GM19035 (cell line): ENCODE data around the gene SRRM3.
"Not testable (repeated sequence)": the region's sequence is repeated elsewhere in the genome, so short reads cannot be mapped to it uniquely, and the experiment has no call there.

ENCODE experiments used
- ATAC-seq: cut with Tn5 transposase; IDR thresholded peaks from one replicate; pipeline ENCODE4 v1.9.1; 2021; ENCODE audit not compliant: unreplicated experiment

Gene SRRM3

DNA sequence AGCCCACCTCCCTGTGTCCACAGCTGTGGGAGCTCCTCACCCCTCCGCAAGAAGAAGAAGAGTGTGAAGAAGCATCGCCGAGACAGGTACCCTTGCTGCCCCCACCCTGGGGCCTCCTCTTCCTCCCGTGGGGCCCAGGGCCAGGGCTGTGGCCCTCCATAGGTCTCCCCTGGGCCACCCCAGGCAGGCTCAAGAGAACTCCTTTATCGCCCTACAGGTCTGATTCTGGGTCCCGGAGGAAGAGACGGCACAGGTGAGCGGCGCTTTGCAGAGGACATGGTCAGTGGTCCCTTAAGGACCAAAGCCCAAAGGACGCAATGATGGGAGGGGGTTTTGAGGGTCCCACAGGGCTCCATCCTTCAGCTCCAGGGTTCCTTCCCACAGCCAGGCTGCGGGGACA is 59.6 kb downstream of the SRRM3 start:
- ATAC-seq = no peak

DNA sequence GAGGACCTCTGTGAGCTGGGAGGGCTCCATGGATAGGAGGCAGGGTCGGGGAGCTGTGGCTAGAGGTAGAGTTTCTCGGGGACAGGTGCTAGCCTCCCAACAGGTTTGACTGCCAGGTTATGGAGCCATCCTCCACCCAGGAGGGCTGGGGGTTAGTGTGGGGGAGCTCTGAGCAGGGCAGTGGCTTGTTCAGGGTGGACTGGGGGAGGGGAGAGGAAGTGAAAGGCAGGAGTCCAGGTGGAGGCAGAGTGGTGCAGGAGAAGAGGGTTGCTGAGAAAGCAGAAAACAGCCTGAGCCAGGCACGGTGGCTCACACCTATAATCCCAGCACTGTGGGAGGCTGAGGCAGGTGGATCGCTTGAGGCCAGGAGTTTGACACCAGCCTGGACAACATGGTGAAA is 60.2 kb downstream of the SRRM3 start:
- no peak for ATAC-seq

DNA sequence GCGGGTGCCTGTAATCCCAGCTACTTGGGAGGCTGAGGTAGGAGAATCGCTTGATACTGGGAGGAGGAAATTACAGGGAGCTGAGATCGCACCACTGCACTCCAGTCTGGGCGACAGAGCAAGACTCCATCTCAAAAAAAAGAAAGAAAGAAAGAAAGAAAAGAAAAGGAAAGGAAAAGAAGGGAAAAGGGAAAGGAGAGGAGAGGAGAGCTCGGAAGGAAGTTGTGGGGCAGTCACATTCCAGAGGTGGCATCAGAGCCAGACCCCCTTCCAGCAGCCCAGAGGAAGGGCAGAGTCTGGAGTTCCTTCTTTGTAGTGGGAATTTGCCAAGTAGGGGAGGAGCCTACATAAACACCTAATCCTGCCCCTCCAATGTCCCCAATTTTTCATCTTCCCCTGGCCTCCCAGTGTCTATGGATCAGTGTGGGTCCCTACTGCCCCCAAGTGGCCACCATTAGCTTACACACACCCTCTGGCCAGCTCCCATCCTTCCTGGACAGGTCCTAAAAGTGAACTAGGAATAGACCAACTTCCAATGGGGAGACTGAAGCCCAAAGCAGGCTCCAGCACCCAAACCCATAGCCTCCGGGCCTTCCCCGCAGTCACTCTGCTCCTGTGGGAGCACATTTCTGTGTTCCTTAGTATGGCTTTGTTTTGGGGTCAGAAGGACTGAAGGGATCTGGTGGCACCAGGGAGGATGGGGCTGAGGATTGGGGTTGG is 61.1 kb downstream of the SRRM3 start:
- no peak for ATAC-seq

DNA sequence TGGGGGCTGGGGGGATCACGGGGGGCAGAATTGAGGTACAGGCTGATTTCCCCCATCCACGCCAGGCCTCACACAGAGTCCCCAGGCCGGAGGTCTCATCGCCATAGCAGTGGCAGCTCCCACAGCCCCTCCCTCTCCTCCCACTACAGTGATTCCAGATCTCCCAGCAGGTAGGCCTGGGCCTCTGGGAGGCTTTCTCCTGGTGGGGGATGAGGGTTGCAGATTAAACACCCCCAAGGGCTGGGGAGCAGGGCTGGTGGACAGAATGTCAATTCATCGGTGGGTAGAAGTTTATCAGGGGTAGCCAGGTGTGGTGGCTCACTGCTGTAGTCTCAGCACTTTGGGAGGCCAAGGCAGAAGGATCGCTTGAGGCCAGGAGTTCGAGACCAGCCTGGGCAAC is 63.6 kb downstream of the SRRM3 start:
- no peak for ATAC-seq

DNA sequence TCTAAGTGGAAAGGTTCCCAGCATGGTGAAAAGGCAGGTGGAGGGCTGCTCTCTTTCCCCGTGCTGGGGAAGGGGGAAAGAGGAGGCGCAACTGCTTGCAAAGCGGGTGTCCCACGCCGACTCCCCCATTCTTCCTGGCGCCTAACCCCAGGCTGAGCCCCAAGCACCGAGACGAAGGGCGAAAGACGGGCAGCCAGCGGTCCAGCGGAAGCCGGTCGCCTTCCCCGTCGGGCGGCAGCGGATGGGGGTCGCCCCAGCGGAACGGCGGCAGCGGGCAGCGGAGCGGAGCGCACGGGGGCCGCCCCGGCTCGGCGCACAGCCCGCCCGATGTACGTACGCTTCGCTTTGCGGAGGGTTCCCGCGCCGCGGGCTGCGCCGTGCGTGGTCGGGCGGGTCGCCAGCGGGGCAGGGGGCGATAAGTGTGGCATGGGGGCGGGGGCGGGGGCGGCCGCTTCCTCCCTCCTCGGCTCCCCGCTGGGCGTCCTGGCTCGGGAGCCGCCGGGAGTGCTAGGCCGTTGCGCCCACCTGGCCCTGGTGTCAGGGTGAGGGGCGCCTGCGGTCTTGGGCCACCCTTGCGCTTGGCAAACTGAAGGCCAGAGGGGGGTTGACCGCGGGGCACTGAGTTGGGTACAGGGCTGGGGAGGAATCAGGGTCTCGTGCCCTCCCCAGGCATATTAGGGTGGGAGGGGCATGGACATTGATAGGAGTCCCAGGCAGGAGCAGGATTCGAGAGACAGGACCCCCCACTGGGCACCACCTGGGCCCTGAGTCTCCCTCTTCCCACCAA is 65.6 kb downstream of the SRRM3 start:
- ATAC-seq = no peak

DNA sequence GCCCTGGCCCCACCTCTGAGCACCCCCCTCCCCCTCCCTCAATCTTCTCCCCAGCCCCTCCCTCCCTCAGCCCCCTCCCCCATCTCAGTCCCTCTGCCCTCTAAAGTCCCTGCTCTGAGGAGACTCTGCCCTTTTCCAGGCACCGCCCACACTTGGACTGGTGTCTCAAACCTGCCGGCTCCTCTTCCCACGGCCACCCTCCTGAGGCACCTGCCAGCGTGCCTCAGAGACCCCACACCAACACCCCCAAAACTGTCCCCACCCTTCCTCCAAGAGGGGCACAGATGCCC is 66.1 kb downstream of the SRRM3 start:
- ATAC-seq = no peak

DNA sequence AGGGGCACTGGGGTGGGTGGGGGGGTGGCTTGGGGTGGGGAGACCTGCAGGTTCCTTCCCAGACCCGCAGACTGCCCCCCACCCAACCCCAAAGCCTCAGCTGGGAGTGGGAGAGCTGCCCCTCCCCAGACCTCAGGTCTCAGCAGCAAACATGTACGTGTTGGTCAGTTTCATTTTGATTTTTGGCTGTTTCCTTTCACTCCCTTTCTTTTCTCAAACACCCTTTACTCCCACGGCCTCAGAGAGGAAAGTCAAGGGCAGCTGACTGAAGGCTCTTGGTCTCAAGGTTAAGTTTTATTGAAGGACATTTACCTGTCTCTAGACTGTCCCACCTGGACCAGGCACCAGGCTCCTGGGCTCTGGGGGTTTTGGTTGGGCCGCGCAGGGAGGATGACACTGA is 66.7 kb downstream of the SRRM3 start:
- no peak for ATAC-seq

DNA sequence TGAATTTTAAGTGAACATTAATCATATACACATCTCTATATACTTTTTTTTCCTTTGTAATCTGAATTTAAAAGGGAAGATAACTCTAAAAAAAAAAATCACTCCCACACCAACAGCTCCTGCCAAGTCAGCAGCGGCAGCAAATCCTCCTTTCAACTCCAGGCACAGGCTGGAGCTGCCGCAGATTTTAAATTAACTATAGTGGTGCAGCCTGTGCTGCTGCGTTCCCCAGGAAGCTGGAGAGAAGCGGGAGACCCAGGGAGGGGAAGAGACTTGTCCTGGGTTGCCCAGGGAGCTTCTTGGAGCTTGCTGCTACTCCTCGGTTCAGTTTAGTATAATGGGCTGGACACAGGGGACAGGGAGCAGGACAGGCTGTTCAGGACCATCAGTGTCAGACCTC is 68.2 kb downstream of the SRRM3 start:
- no peak for ATAC-seq

DNA sequence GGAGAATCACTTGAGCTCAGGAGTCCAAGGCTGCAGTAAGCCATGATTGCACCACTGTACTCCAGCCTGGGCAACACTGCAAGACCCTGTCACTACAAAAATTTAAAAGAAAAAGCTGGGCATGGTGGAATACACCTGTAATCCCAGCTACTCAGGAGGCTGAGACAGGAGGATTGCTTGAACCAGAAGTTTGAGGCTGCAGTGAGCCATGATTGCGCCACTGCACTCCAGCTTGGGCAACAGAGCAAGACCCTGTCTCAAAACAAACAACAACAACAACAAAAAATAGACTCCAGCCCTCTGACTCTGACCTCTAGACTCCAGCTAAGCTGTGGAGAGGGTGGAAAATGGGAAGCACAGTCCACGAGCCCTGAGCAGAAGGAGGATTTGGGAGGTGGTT is 69.7 kb downstream of the SRRM3 start:
- ATAC-seq = not testable (repeated sequence)

DNA sequence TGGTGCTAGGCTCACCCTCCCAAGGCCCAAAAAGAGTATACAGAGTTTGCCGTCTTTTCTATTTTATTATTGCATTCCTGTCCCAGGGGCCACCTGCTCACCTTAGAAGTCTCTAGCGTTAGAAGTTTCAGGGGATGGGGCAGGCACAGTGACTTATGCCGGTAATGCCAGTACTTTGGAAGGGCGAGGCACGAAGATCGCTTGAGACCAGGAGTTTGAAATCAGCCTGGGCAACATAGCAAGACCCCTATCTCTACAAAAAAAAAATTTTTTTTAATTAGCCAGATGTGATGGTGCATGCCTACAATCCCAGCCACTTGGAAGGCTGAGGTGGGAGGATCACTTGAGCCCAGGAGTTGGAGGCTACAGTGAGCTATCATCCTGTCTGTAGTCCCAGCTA is 70.4 kb downstream of the SRRM3 start:
- no peak for ATAC-seq

DNA sequence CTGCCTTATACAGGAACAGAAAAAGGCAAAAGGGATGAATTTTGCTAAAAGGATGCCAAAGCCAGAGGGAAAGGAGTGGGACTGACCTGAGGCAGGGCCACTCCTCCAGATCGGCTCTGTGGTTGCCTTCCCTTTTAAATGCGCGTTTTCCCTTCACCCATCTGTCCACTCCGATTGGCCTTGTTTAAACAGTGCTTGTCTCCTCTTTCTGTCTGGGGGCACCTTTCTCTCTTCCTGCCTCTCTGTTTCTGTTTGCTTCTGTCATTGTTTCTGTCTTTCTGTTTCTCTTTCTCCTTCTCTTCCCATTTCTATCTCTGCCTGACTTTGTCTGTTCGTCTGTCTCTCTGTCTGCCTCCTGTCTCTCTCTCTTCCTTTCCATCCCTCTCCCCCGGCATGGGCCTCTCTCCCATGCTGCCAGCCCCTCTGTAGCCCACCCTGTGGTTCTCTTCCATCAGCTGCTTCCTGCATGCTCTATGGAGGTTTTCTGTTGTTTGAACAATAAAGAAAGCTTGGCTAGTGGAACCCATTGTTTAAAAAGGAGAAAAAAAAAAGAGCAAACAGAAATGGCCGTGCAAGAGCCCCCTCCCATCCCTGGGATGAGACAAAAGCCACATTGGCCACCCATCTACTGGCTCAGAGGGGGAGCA is 71.3 kb downstream of the SRRM3 start:
- no peak for ATAC-seq

DNA sequence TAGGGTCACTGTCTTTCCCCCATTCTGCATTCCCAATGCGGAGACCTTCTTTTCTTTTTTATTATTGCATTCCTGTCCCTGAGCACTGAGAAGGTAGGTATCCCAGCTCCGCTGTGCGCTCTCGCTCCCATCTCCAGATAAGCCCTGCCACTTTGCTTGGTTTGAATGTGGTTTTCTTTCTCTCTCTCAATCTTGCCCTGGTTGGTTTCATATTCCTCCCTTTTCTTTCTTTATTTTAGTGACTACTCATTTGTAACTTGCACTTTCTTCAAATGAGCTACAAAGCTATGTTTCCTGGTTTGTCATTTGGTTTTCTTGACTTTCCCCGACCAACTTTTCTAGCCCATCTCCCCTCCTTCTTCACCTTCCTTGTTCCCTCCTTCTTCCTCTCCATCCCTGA is 71.8 kb downstream of the SRRM3 start:
- ATAC-seq = no peak

DNA sequence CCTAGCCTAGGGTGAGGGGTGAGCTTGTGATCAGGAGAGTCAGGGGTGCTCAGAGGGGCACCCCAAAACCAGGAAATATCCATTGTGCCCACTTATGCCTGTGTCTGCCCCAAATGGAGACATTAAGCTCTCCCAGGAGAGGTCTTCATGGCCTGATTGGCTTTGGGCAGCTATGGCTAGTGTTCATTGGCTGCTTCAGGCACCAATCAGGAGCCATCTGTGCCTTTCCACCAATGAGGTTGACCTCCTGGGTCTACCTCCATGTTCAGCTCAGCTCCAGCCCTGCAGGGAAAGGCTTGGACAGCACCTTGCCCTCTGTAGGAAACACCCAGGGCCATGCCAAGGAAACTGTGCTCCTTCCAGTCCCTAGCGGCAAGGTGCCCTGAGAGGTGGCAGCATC is 76.8 kb downstream of the SRRM3 start:
- no peak for ATAC-seq

DNA sequence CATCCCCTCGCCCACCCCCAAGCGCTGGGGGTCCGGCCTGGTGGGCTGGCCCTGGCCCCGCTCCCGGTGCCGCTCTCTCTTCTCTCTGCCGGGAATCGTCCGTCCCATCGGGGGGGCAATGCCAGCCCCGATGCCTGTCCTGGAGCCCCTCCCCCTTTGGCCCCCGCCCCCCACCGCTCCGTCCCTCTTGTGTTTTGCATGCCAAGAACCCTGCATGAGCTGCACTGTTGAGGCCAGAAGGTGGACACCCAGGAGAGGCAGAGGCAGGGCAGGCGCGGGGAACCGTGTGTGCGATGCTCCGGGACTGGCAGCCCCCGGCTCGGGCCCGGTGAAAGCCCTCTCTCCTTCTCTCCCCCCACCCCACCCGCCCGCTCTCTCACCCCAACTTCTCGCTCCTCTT is 78.7 kb downstream of the SRRM3 start:
- no peak for ATAC-seq

DNA sequence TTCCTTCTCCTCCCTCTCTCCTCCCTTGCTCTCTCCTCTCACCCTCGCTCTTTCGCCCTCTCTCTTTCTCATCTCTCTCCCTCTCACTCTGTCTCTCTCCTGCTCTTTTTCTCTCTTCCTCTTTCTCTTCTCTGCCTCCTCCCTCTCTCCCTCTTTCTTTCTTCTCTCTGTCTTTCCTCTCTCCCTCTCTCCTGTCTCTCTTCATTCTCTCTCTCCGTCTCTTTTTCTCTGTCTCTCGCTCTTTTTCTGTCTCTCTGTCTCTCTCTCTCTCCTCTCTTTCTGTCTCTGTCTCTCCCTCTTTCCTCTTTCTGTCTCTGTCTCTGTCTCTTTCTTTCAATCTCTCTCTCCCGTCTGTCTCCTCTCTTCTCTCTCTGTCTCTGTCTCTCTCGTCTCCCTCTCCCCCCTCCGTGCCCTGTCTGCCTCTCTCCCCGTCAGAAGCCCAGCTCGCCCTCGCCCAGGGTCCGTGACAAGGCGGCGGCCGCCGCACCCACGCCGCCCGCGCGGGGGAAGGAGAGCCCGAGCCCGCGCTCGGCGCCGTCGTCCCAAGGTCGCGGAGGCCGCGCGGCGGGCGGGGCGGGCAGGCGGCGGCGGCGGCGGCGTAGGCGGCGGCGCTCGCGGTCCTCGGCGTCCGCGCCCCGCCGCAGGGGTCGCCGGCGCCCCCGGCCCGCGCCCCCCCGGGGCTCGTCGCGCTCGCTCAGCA is 79.5 kb downstream of the SRRM3 start:
- ATAC-seq = no peak

DNA sequence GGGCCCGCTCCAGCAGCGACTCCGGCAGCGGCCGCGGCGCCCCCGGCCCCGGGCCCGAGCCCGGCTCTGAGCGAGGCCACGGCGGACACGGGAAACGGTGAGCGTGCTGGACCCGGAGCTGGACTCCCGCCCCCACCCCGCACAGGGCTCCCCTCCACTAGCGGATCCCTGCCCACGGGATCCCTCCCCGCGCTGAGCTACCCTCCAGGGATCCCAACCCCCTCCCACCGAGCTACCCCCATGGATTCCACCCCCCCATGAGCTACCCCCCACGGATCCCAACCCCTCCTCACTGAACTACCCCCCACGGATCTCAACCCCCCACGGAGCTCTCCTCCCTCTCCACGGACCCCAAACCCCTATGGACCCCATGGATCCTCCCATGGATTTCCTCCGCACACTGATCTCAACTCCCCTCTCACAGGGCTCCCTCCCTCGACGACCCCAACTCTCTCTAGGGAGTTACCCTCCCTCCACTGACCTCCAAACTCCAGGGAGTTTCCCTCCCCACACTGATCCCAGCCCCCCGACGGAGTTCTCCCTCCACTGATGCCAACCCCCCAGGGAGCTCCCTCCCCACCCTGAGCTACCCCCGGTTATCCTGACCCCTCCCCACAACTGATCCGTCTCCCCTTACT is 80.1 kb downstream of the SRRM3 start:
- ATAC-seq = no peak

DNA sequence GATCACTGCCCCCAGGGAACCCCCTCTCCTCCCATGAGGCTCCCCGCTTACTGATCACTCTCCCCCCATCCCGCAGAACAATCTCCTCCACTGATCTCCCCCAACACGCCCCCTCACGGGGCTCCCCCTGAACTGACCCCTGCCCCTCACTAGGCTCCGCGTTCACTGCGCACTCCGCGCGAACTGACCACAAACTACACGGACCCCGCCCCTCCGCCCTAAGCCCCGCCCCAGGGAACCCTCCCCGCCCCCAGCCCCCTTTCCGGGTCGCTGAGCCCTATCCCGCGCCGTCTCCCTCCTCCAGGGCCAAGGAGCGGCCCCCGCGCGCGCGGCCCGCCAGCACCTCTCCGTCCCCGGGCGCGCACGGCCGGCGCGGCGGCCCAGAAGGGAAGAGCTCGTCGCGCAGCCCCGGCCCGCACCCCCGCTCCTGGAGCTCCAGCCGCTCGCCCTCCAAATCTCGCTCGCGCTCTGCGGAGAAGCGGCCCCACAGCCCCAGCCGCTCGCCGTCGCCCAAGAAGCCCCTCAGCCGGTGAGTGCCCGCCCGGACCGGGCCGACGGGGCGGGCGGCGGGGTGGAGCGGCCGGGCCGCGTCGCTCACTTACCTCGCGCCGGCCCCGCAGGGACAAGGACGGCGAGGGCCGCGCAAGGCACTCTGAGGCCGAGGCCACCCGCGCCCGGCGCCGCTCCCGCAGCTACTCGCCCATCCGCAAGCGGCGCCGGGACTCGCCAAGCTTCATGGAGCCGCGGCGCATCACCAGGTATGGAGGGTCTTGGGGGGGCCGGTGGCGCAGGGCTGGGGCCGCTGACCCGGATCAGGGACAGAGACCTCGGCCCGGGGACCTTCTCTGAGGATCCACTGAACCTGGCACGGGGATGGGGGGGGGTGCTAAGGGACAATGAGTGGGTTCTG is 80.9 kb downstream of the SRRM3 start:
- no peak for ATAC-seq

DNA sequence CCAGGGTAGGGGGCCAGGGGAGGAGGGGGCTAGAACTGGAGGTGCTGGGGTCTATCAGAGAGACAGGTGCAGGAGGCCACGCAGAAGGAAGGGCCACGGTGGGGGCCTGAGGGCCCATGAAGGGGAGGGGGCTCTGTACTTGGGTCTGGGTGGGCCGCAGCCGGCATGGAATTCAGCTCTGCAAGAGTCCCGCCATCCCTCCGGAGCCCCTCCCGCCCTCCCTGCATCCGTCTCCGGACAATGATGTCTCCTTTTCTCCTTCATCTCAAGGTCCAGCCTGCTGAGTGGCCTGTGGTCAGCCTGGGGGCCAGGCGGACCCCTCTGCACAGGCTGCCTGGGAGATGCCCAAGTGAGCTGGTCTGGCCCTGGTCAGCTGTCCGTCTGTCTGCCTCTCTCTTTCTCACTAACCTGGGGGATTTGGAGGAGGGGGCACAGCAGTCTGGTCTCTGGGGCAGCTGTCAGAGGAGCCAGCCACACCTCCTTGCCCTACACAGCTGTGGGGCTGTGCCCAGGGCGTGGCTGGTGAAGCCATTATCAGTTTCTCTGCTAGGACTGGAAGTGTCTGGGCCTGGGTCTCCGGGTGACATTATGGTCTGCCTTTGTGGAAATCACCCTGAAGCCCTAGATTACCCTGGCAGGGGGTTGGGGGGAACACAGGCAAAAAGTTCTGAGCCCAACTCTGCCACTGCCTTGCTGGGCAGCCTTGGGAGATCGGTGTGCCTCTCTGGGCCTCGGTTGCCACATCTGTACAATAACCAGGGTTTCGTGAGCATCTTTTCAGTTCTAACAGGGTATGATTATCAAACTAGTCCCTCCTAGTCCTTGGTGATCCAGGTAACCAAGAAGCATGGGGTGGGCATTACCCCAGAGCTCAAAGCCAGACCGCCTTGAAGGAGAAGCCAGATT is 81.8 kb downstream of the SRRM3 start:
- no peak for ATAC-seq
